Stimulated activated CD4-positive, alpha-beta T cell treated with anti-CD3 and anti-CD28 coated beads, TNF-alpha, amount 100 ng/mL, for 1 hour (primary cell): Measurements from ENCODE around the gene TPH1.

Source experiments
- DNase-seq, 3 donors: peaks; one replicate each; pipeline ENCODE4 v3.0.0-alpha.2; 2020; ENCODE audit warnings: low read depth in 3 of 3, low spot score in 1 of 3

Gene TPH1

GRCh38 chr11:18046116-18046777, at the start of gene TPH1:
Gene TPH1, minus strand, starts transcription at chr11:18046269. Its CDS starts 5,507 bp downstream, at chr11:18040762.
- no peak for DNase-seq

DNA sequence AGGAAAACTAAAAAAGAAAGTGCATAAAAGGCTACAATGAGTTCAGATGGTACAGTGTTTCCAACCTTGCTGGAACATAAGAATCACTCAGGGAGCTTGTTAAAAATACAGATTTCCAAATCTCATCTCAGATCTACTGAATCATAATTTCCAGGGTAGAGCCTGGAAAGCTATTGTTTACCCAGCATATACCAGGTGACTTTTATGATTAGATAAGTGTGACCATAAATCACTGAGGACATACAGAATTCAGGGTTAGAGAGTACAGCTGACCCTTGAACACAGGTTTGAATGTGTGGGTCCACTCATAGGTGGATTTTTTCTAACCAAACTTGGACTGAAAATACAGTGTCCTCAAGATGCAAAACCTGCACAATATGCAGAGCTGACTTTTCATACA, 47.9 kb upstream of the TPH1 start:
- no peak for DNase-seq

GRCh38 chr11:18091731-18092130, 45.7 kb upstream of the TPH1 start:
- no peak for DNase-seq

DNA sequence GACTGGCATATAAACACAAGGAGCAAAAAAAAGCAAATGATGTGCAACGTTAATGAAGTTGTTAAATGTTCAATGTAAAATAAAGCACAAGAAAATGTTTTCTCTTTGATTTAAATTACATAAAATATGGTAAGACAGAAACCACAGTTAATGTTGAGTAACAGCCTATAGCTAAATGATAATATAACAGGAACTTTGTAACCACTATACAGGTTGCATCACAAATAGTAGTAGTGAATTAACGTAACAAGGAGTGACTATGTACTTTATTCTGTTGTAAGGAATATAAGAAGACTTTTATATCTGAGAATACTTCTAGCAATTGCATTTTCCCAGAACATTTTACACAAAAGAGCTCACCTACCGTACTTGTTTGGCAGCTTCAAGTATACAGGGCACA, 42.9 kb upstream of the TPH1 start:
- no peak for DNase-seq

DNA sequence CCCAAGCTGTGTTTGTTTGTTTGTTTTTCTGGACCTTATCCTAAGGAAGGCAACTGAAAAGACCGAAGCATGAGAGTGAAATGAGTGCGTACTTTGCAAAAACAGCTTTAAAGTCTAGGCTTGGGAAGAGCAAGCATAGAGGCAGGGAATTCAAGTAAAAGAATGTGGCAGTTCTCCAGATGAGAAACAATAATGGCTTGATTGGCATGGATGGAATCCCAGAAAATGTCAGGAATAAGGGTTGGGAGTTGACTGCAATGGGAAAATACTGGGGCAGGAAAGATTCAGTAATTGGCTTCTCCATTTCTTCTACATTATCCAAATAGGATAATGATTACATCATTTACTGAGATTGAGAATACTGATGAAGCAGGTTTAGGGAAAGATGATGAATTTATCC, 42.3 kb upstream of the TPH1 start:
- no peak for DNase-seq

GRCh38 chr11:18081551-18081950, 35.5 kb upstream of the TPH1 start:
- DNase-seq, result no peak

GRCh38 chr11:18080451-18080850, 34.4 kb upstream of the TPH1 start:
- DNase-seq, result no peak

DNA sequence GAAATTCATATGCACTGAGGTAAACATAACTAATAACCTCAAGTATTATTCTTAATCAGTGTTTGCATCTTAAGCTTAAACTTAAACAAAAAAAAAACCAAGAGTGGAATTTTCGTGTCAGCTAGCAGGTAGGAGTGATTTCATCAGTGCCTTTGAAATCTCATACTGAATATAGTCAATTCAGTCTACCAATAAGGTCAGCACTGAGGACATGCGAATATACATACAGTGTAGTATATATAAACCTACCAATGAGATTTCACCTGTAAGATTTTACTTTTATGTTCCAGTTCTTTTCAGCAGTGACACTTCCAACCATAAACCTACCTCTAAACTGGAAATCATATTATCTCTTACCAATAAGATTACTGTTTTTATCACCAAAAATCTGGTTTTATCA, 32.8 kb upstream of the TPH1 start:
- DNase-seq, result no peak

GRCh38 chr11:18075444-18075843, 29.4 kb upstream of the TPH1 start:
- DNase-seq, result no peak

- DNase-seq, result no peak
Observed at GRCh38 chr11:18071098-18071705, 25.1 kb upstream of the TPH1 start.

- no peak for DNase-seq
Observed at GRCh38 chr11:18067372-18067771, 21.3 kb upstream of the TPH1 start.

DNA sequence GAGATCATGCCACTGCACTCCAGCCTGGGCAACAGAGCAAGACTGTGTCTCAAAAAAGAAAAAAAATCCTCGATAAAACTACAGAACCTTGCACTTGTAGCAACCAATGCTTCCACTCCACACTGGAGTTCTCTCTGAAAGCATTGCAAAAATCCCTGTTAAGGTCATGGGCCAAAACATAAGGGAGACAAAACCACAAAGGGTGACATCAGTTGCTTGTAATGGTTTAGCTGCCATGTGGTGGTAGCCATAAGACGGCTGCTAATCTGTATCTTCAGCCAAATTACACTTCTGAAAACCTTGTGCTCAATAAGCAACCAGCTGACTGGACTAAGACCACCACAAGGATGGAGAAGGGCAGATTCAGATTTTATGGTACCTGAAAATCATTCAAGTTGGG, 20.6 kb upstream of the TPH1 start:
- no peak for DNase-seq

DNA sequence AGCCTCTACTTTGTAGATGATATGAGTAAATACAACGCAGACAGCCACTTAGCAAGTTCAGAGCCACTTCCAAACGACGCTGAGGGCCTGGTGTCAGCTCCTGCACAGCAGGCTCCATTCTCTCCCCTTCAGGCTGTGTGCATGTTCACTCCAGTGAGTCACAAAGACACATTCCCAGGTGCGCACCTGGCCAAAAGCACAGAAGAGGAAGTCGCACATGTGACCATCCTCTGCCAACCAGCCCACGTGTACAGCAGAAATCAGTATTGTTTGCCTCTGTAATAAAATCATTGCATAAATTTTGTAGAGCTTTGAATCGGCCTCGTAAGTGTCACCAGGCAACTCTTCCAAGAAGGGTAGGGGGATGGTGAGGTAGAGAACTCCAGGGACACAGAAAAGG, 19.5 kb upstream of the TPH1 start:
- DNase-seq, result no peak

DNA sequence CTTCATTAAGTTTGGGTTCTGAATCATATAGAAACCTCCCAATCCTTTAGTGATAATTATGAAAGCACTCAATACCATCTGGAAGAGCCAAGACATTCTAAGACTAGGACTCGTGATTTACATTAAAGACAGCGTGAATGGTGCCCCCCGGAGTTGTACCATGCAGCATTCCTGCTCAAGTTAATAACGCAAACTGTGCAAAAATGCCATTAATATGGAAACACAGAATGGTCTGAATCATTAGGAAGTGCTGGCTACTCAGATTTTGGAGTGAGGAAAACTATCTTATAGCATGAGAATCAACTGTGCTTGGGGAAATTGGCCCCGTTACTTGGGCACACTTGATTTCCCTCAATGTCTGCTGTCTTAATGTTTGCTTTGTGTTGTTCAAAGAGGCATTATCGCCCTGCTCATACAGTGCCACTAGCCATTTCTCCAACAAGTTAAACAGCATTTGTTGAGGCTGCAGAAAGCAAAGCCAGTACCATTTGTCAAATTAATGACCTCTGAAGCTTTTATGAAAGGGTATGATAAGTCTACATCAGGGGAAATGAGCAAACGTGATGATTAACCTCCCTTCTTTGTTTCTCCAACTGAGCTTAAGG, 18.5 kb upstream of the TPH1 start:
- no peak for DNase-seq

- DNase-seq, result no peak
Observed at GRCh38 chr11:18063862-18064434, 17.9 kb upstream of the TPH1 start.

GRCh38 chr11:18063125-18063524, 17.1 kb upstream of the TPH1 start:
- no peak for DNase-seq

- DNase-seq, result no peak
Observed at GRCh38 chr11:18061351-18061750, 15.3 kb upstream of the TPH1 start.

- no peak for DNase-seq
Observed at GRCh38 chr11:18056561-18057181, 10.6 kb upstream of the TPH1 start.

DNA sequence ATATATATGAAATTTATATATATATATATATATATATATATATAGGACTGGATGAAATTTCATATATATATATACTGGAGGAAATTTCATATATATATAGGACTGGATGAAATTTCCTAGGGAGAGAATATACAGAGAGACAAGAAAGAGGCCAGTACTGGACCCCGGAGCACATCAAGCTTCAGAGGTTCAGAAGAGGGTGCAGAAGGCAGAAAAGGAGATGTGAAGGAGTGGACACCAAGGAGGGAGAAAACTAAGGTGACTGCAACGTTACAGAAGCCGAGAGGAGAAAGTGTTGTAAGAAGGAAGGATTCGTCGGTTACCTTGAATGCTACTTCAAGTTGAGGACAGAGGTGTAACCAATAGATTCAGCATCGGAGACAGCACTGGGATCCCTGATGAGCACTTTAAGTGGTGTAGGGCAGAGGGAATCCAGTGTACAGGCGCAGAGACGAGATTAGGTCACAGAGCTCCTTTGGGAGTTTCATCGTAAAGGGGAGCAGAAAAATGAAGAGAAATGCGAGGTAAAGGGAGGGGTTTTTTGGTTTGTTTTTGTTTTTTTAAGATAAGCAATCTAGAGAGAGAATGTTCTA, 8.5 kb upstream of the TPH1 start:
- no peak for DNase-seq

DNA sequence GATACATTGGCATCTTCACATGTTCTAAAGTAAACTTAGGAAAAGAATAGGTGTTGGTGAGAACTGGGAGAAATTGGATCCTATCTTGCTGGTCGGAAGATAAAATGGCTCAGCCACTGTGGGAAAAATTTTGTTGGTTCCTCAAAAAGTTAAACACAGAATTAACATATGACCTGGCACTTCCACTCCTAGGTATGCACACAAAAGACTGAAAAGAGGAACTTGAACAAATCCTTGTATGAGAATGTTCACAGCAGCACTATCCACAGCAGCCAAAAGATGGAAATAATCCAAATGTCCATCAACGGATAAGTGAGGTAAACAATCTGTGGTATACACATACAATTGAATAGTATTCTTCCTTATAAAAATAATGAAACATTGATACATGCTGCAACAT, 4.8 kb upstream of the TPH1 start:
- no peak for DNase-seq

DNA sequence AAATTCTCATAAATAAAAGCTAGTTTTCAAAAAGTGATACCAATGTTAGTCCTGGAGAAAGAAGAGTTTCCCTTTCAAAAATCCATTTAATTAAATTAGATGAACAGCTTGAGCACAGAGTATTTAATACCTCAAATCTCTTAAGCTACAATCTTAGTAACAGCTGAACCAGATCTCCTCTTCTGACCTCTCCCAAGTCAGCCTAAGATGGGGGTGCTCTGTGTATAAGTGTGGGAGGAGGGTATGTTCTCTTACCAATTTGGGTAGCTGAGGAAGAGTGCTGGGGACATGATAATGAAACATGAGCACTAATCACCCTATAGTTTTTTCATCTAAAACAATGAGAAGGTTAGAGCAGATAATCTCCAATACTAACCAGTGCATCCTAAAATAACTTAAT, 9.6 kb downstream of the TPH1 start:
- no peak for DNase-seq

DNA sequence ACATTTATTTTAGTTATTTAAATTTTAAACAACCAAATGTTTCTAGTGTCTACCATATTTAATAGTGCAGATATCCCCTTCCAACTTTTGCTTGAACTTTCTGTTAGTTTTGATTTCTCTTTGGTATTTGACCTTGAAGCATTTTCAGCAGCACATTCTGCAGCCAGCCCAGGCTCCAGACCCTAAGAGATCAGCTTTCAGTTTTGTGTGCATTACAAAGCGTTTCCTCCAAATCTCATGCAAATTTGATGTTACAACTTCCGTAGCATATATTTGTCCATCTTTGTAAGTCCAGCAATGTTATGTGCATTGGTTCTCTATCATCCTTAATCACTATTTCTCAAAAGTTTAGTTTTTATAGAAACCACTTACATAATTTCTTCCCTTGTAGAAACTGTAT, 18.6 kb downstream of the TPH1 start:
- no peak for DNase-seq
